H9 (cell line): ENCODE data around the gene RPS21. TPM values are rescaled to one million over a fixed set of nuclear protein-coding genes. Genes with fewer than 3 reads are reported as not detected.

ENCODE experiments used
- DNase-seq: peaks from one replicate; pipeline ENCODE4 v3.0.0-alpha.2; 2017
- H2AFZ ChIP-seq: one replicate; pipeline ENCODE4 v1.6.1; 2013; ENCODE audit warnings: mild to moderate bottlenecking, low read length, control low read depth, moderate library complexity
- H2AK5ac ChIP-seq: 2 replicates; pipeline ENCODE4 v1.6.1; 2013; ENCODE audit warnings: low read length, control low read depth, mixed read lengths; ENCODE audit not compliant: insufficient read length
- H2BK120ac ChIP-seq: one replicate; pipeline ENCODE4 v1.6.1; 2013; ENCODE audit warnings: low read depth, mild to moderate bottlenecking, low read length, control low read depth, inconsistent platforms; ENCODE audit not compliant: poor library complexity, severe bottlenecking
- H2BK12ac ChIP-seq: 2 replicates; pipeline ENCODE4 v1.6.1; 2013; ENCODE audit warnings: low read length, control low read depth, mixed read lengths, low read depth; ENCODE audit not compliant: insufficient read length
- H2BK15ac ChIP-seq: 2 replicates; pipeline ENCODE4 v1.6.1; 2013; ENCODE audit warnings: low read depth, low read length, control low read depth
- H2BK20ac ChIP-seq: one replicate; pipeline ENCODE4 v1.6.1; 2013; ENCODE audit warnings: low read depth, mild to moderate bottlenecking, low read length, control low read depth, inconsistent platforms; ENCODE audit not compliant: poor library complexity, severe bottlenecking
- H2BK5ac ChIP-seq: 2 replicates; pipeline ENCODE4 v1.6.1; 2013; ENCODE audit warnings: low read length, control low read depth, mixed read lengths; ENCODE audit not compliant: insufficient read length
- H3K14ac ChIP-seq: 2 replicates; pipeline ENCODE4 v1.6.1; 2013; ENCODE audit warnings: low read length, control low read depth; ENCODE audit not compliant: insufficient read depth
- H3K18ac ChIP-seq: 2 replicates; pipeline ENCODE4 v1.6.1; 2013; ENCODE audit warnings: low read depth, mild to moderate bottlenecking, mixed read lengths, low read length, control low read depth; ENCODE audit not compliant: insufficient read length
- H3K23ac ChIP-seq: 2 replicates; pipeline ENCODE4 v1.6.1; 2013; ENCODE audit warnings: low read length, control low read depth, mixed read lengths, low read depth; ENCODE audit not compliant: insufficient read length
- H3K23me2 ChIP-seq: 2 replicates; pipeline ENCODE4 v1.6.1; 2013; ENCODE audit warnings: low read depth, mild to moderate bottlenecking, mixed read lengths, low read length, control low read depth; ENCODE audit not compliant: insufficient read length, poor library complexity, severe bottlenecking
- H3K27ac ChIP-seq: 2 replicates; pipeline ENCODE4 v1.5.1; 2013; ENCODE audit warnings: low read length, control low read depth, mixed read lengths, low read depth; ENCODE audit not compliant: insufficient read length
- H3K27me3 ChIP-seq: 2 replicates; pipeline ENCODE4 v1.6.1; 2013; ENCODE audit warnings: low read length, control low read depth, inconsistent platforms; ENCODE audit not compliant: insufficient read depth
- H3K4ac ChIP-seq: 2 replicates; pipeline ENCODE4 v1.6.1; 2013; ENCODE audit warnings: low read depth, mild to moderate bottlenecking, control low read depth, inconsistent platforms, low read length, moderate library complexity
- H3K4me1 ChIP-seq: 2 replicates; pipeline ENCODE4 v1.6.1; 2013; ENCODE audit warnings: low read length, control low read depth, inconsistent platforms; ENCODE audit not compliant: insufficient read depth
- H3K4me2 ChIP-seq: 2 replicates; pipeline ENCODE4 v1.6.1; 2013; ENCODE audit warnings: low read length, control low read depth, mixed read lengths; ENCODE audit not compliant: insufficient read length, insufficient read depth
- H3K56ac ChIP-seq: 2 replicates; pipeline ENCODE4 v1.6.1; 2013; ENCODE audit warnings: low read depth, mild to moderate bottlenecking, mixed read lengths, low read length, control low read depth; ENCODE audit not compliant: insufficient read length
- H3K79me1 ChIP-seq: 2 replicates; pipeline ENCODE4 v1.6.1; 2013; ENCODE audit warnings: low read depth, mild to moderate bottlenecking, moderate library complexity, low read length, control low read depth, inconsistent platforms; ENCODE audit not compliant: insufficient read depth, poor library complexity, severe bottlenecking
- H3K79me2 ChIP-seq: 2 replicates; pipeline ENCODE4 v1.6.1; 2013; ENCODE audit warnings: low read length, control low read depth, inconsistent platforms; ENCODE audit not compliant: insufficient read depth
- H3K9ac ChIP-seq: 2 replicates; pipeline ENCODE4 v1.6.1; 2013; ENCODE audit warnings: low read length, control low read depth, mixed read lengths; ENCODE audit not compliant: insufficient read length; ENCODE audit errors: extremely low read depth
- H3K9me3 ChIP-seq: one replicate; pipeline ENCODE4 v1.6.1; 2013; ENCODE audit warnings: low read depth, low read length, inconsistent platforms; ENCODE audit not compliant: control insufficient read depth
- H3T11ph ChIP-seq: one replicate; pipeline ENCODE4 v1.6.1; 2013; ENCODE audit warnings: mild to moderate bottlenecking, low read length, control low read depth, inconsistent platforms
- H4K20me1 ChIP-seq: one replicate; pipeline ENCODE4 v1.6.1; 2013; ENCODE audit not compliant: control insufficient read depth, insufficient read length, insufficient read depth
- H4K5ac ChIP-seq: 2 replicates; pipeline ENCODE4 v1.6.1; 2013; ENCODE audit warnings: low read depth, mild to moderate bottlenecking, mixed read lengths, low read length, control low read depth; ENCODE audit not compliant: insufficient read length
- H4K8ac ChIP-seq: replicated peaks from 2 replicates; pipeline ENCODE4 v1.6.1; 2013; ENCODE audit warnings: low read length, control low read depth, mixed read lengths, low read depth; ENCODE audit not compliant: insufficient read length
- H4K91ac ChIP-seq: 2 replicates; pipeline ENCODE4 v1.6.1; 2013; ENCODE audit warnings: low read depth, mild to moderate bottlenecking, moderate library complexity, mixed read lengths, low read length, control low read depth; ENCODE audit not compliant: insufficient read length
- H3K27ac Mint-ChIP-seq, 3 experiments: 2 replicates in 2 of 3; 3 replicates in 1 of 3; pipeline ENCODE4 v1.8.0; 2020 to 2021; ENCODE audit warnings: mixed read lengths in 3 of 3, mild to moderate bottlenecking in 1 of 3, moderate library complexity in 1 of 3
- H3K27me3 Mint-ChIP-seq: 2 replicates; pipeline ENCODE4 v1.8.0; 2021; ENCODE audit warnings: low read depth, mild to moderate bottlenecking, moderate library complexity, mixed read lengths
- H3K36me3 Mint-ChIP-seq, 3 experiments: 2 replicates in 2 of 3; 3 replicates in 1 of 3; pipeline ENCODE4 v1.8.0; 2020 to 2021; ENCODE audit warnings: low read depth in 3 of 3, mixed read lengths in 3 of 3; ENCODE audit not compliant: insufficient read depth in 1 of 3
- H3K4me1 Mint-ChIP-seq, 2 experiments: 2 replicates each; pipeline ENCODE4 v1.8.0; 2020; ENCODE audit warnings: mixed read lengths in 2 of 2
- H3K4me3 Mint-ChIP-seq, 2 experiments: 2 replicates in 1 of 2; 3 replicates in 1 of 2; pipeline ENCODE4 v1.8.0; 2020 to 2021; ENCODE audit warnings: mild to moderate bottlenecking in 2 of 2, mixed read lengths in 2 of 2, moderate library complexity in 1 of 2
- H3K9me3 Mint-ChIP-seq, 2 experiments: 2 replicates in 1 of 2; 3 replicates in 1 of 2; pipeline ENCODE4 v1.8.0; 2020; ENCODE audit warnings: mild to moderate bottlenecking in 2 of 2, mixed read lengths in 2 of 2, moderate library complexity in 1 of 2
- CTCF ChIP-seq: fragments of 200-600 bp; sonication (generic); conservative IDR thresholded peaks from 3 replicates; pipeline ENCODE4 v1.8.0; 2021; ENCODE audit warnings: antibody characterized with exemption, mild to moderate bottlenecking
- WGBS: extraction: QIAGEN DNeasy Blood & Tissue Kit; methylation state at CpG from one replicate; pipeline ENCODE4 v1.1.7; 2013; ENCODE audit warnings: missing lambda C conversion rate, low lambda C conversion rate, mixed read lengths; ENCODE audit not compliant: insufficient read length; ENCODE audit errors: extremely low coverage; 5-methylcytosine and 5-hydroxymethylcytosine counted together
- total RNA-seq: library from RNA; stranded (reverse); gene quantifications from 2 replicates; pipeline ENCODE4 v1.2.1, GENCODE V29; 2021

The RPS21 gene
- total RNA-seq, 1 experiment from 2014 or later: 1,715 TPM

DNA sequence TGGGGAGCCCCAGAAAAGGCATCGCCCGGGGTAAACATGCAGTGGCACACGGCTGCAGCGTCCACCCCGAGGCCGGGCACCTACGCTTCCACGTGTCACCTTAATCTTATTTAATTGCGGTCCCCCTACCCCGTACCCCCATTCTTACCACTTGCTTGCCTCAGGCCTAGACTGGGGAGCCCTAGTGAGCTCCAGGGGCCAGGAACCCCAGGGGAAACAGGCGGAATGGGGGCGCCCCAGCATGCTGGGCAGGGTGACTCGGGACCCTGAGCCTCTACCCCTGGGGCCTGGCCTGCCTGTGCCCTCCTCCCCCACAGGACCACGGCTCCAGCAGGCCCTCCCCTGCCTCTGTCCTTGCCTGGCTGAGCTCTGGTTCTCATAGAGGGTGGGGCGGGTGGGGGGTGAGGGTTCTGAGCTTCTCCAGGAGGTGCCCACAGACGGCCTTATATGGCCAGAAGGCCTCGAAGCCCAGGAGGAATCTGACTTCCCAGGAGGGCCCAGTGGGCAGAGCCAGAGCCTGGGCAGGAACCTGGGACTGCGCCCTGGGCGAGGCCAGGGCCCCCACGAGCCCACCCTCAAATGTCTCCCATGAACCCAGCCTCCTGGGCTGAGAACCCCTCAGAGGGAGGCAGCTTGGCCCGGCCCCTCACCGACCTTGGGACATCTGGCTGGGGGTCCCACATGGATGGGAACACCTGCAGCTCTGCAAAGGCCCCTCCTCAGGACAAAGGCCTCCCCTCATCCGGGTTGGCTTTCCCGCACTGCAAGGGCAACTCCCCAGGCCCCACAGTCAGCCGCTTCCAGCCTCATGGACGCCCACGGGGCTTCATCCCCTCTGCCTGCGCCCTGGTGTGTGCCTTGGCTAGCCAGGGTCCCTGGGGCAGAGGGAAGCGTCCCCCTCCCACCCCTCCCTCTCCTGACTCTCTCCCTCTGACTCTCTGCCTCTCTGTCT, 14.6 kb upstream of the RPS21 start:
- Histone ChIP-seq H3K23me2 (peaks cover 9% of the 10 kb centered on the region), H3K27ac (no peak overlapping the region)
- H3K27ac Mint-ChIP-seq: no peak overlapping the region; a peak in 1 of 7 replicates

More for the DNA sequence above, 14.6 kb upstream of the RPS21 start:
- Histone ChIP-seq H2BK15ac (no peak overlapping the region), H2BK5ac (no peak overlapping the region), H4K5ac (no peak overlapping the region), H3K4ac (no peak overlapping the region), H3K9me3 (no peaks in the 10 kb centered on the region), H3K4me2 (no peak overlapping the region), H3K14ac (no peak overlapping the region; the same call in 1 of the 2 replicates), H4K8ac (no peak overlapping the region), H3K56ac (no peak overlapping the region), H2BK12ac (no peak overlapping the region), H2BK120ac (no peak overlapping the region), H3K27me3 (no peaks in the 10 kb centered on the region), H3T11ph (no peak overlapping the region), H2AFZ (no peak overlapping the region), H3K23ac (no peak overlapping the region), H4K91ac (no peak overlapping the region), H3K79me1 (no peaks in the 10 kb centered on the region), H4K20me1 (no peaks in the 10 kb centered on the region), H3K18ac (no peak overlapping the region), H2BK20ac (no peak overlapping the region), H3K4me1 (peaks cover 4% of the 10 kb centered on the region; the same call in 1 of the 2 replicates), H3K79me2 (no peaks in the 10 kb centered on the region), H2AK5ac (no peak overlapping the region), H3K9ac (no peak overlapping the region)
- H3K4me1 Mint-ChIP-seq: peaks cover 27 to 35% of the 10 kb centered on the region in 2 experiments
- DNase-seq: no peak
- WGBS: no CpG with 5 or more reads among the region's 29 CpGs
- no peak overlapping the region for H3K4me3 Mint-ChIP-seq
- H3K9me3 Mint-ChIP-seq: peaks cover 2 to 10% of the 10 kb centered on the region in 2 experiments
- H3K27me3 Mint-ChIP-seq: peaks cover 2% of the 10 kb centered on the region; the same call in 1 of the 2 replicates
- no peak for TF ChIP-seq CTCF
- peaks cover 0 to 11% (median 5%) of the 10 kb centered on the region in 3 experiments; a peak in 6 of 7 replicates for H3K36me3 Mint-ChIP-seq
